MM.1S (cell line): ENCODE measurements around the gene MSL1.

ENCODE experiments used
- DNase-seq: peaks from one replicate; pipeline ENCODE4 v3.0.0-alpha.2; 2015
- H2AFZ ChIP-seq: fragments of 300-600 bp; sonication (generic); 2 replicates; pipeline ENCODE4 v1.6.0; 2016; ENCODE audit warnings: antibody characterized with exemption, low read length
- H3F3A ChIP-seq: fragments of 300-600 bp; sonication (generic); 2 replicates; pipeline ENCODE4 v1.6.1; 2016; ENCODE audit warnings: mild to moderate bottlenecking, antibody characterized with exemption, low read length, moderate library complexity, mixed read lengths; ENCODE audit not compliant: insufficient read depth
- H3K27ac ChIP-seq: fragments of 300-600 bp; sonication (generic); 2 replicates; pipeline ENCODE4 v1.5.1; 2016; ENCODE audit warnings: mild to moderate bottlenecking, low read length
- H3K27me3 ChIP-seq: fragments of 300-600 bp; sonication (generic); replicated peaks from 2 replicates; pipeline ENCODE4 v1.6.0; 2016; ENCODE audit warnings: low read length; ENCODE audit not compliant: insufficient read depth
- H3K36me3 ChIP-seq: fragments of 300-600 bp; sonication (generic); replicated peaks from 2 replicates; pipeline ENCODE4 v1.6.1; 2016; ENCODE audit warnings: mild to moderate bottlenecking, low read length, mixed read lengths; ENCODE audit not compliant: insufficient read depth
- H3K4me1 ChIP-seq: fragments of 300-600 bp; sonication (generic); 2 replicates; pipeline ENCODE4 v1.6.1; 2016; ENCODE audit warnings: low read length, mixed read lengths
- H3K4me2 ChIP-seq: fragments of 300-600 bp; sonication (generic); 2 replicates; pipeline ENCODE4 v1.6.0; 2016; ENCODE audit warnings: low read depth, low read length
- H3K4me3 ChIP-seq: fragments of 300-600 bp; sonication (generic); 2 replicates; pipeline ENCODE4 v1.5.1; 2016; ENCODE audit warnings: low read length, mixed read lengths
- H3K79me2 ChIP-seq: fragments of 300-600 bp; sonication (generic); 2 replicates; pipeline ENCODE4 v1.6.1; 2016; ENCODE audit warnings: mixed run types, low read length, mixed read lengths
- H3K9ac ChIP-seq: fragments of 300-600 bp; sonication (generic); 2 replicates; pipeline ENCODE4 v1.6.1; 2016; ENCODE audit warnings: low read length, mixed read lengths
- H3K9me2 ChIP-seq: fragments of 300-600 bp; sonication (generic); replicated peaks from 2 replicates; pipeline ENCODE4 v1.6.1; 2016; ENCODE audit warnings: mild to moderate bottlenecking, low read length, mixed read lengths; ENCODE audit not compliant: insufficient read depth
- H3K9me3 ChIP-seq: fragments of 300-600 bp; sonication (generic); replicated peaks from 2 replicates; pipeline ENCODE4 v1.6.1; 2016; ENCODE audit warnings: mild to moderate bottlenecking, low read length, mixed read lengths; ENCODE audit not compliant: insufficient read depth
- H4K20me1 ChIP-seq: fragments of 300-600 bp; sonication (generic); 2 replicates; pipeline ENCODE4 v1.6.1; 2016; ENCODE audit warnings: mild to moderate bottlenecking, low read length, moderate library complexity, mixed read lengths; ENCODE audit not compliant: insufficient read depth
- EZH2 ChIP-seq: fragments of 300-600 bp; sonication (generic); optimal IDR thresholded peaks from 2 replicates; pipeline ENCODE3; 2017; ENCODE audit warnings: low read depth, mild to moderate bottlenecking, antibody characterized with exemption, low read length, mixed read lengths
- EZH2phosphoT487 ChIP-seq: fragments of 300-600 bp; sonication (generic); IDR thresholded peaks from 2 replicates; pipeline ENCODE4 v1.6.1; 2018; ENCODE audit warnings: antibody characterized with exemption, low read length
- TF ChIP-seq, protein P1 (sequence below): fragments of 300-600 bp; sonication (generic); IDR thresholded peaks from 2 replicates; pipeline ENCODE4 v1.5.1; 2016; ENCODE audit warnings: antibody characterized with exemption, low read length, mixed read lengths

Gene MSL1

DNA sequence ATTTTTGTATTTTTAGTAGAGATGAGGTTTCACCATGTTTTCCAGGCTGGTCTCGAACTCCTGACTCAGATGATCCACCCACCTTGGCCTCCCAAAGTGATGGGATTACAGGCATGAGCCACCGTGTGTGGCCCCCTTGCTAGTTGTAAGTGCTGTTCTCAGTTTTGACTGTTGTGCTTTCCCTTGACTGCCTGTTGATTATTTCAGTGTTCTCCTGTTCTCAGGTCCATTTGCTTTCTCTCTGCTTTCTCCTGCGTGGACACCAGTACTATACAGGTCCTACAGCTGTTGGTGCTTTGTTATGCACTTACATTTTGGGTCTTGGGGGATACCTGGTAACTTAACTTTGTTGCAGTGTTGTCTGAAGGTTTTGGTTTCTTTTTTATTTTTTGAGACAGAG, 26.8 kb downstream of the MSL1 start:
- H3K4me2 ChIP-seq: no peak overlapping the region
- H2AFZ ChIP-seq: no peak overlapping the region
- peaks cover 80% of the 10 kb centered on the region for H3K79me2 ChIP-seq
- no peaks in the 10 kb centered on the region for H4K20me1 ChIP-seq
- H3K36me3 ChIP-seq: peaks cover 11% of the 10 kb centered on the region
- H3K9me2 ChIP-seq: no peaks in the 10 kb centered on the region
- H3K9me3 ChIP-seq: no peaks in the 10 kb centered on the region
- no peaks in the 10 kb centered on the region for H3K27me3 ChIP-seq
- H3K27ac ChIP-seq: no peak overlapping the region
- H3K4me1 ChIP-seq: no peaks in the 10 kb centered on the region
- DNase-seq: no peak
- H3F3A ChIP-seq: no peaks in the 10 kb centered on the region
- H3K4me3 ChIP-seq: no peak overlapping the region
- no peak overlapping the region for H3K9ac ChIP-seq
- no peak for TF ChIP-seq EZH2
- TF ChIP-seq EZH2phosphoT487: no peak
- TF ChIP-seq, protein P1, sequence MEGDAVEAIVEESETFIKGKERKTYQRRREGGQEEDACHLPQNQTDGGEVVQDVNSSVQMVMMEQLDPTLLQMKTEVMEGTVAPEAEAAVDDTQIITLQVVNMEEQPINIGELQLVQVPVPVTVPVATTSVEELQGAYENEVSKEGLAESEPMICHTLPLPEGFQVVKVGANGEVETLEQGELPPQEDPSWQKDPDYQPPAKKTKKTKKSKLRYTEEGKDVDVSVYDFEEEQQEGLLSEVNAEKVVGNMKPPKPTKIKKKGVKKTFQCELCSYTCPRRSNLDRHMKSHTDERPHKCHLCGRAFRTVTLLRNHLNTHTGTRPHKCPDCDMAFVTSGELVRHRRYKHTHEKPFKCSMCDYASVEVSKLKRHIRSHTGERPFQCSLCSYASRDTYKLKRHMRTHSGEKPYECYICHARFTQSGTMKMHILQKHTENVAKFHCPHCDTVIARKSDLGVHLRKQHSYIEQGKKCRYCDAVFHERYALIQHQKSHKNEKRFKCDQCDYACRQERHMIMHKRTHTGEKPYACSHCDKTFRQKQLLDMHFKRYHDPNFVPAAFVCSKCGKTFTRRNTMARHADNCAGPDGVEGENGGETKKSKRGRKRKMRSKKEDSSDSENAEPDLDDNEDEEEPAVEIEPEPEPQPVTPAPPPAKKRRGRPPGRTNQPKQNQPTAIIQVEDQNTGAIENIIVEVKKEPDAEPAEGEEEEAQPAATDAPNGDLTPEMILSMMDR: no peak

DNA sequence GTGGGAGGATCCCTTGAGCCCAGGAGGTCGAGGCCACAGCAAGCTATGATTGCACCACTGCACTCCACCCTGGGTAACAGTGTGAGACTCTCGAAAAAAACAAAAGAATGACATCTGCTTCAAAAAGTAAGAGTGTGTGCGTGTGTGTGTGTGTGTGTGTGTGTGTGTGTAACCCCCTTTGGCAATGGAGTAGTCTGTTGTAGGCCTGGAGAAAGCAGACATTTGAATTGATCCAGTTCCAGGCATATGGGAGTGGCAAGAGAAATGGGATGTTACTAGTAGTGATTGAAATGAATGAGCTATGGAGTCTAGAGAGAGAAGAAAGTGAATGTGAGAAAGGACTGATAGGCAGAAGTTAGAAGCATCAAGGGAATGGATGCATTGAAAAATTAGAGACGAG, 28.5 kb downstream of the MSL1 start:
- DNase-seq: no peak
- Histone ChIP-seq H3K4me2 (no peak overlapping the region), H3K9ac (no peak overlapping the region), H3K27me3 (no peaks in the 10 kb centered on the region), H2AFZ (no peak overlapping the region), H3K79me2 (peaks cover 87% of the 10 kb centered on the region), H3F3A (no peaks in the 10 kb centered on the region), H3K36me3 (peaks cover 11% of the 10 kb centered on the region), H3K9me2 (no peaks in the 10 kb centered on the region), H3K4me3 (no peak overlapping the region), H3K4me1 (no peaks in the 10 kb centered on the region), H3K9me3 (no peaks in the 10 kb centered on the region), H4K20me1 (no peaks in the 10 kb centered on the region), H3K27ac (no peak overlapping the region)
- TF ChIP-seq, protein P1: no peak
- TF ChIP-seq EZH2 (no peak), EZH2phosphoT487 (no peak)

DNA sequence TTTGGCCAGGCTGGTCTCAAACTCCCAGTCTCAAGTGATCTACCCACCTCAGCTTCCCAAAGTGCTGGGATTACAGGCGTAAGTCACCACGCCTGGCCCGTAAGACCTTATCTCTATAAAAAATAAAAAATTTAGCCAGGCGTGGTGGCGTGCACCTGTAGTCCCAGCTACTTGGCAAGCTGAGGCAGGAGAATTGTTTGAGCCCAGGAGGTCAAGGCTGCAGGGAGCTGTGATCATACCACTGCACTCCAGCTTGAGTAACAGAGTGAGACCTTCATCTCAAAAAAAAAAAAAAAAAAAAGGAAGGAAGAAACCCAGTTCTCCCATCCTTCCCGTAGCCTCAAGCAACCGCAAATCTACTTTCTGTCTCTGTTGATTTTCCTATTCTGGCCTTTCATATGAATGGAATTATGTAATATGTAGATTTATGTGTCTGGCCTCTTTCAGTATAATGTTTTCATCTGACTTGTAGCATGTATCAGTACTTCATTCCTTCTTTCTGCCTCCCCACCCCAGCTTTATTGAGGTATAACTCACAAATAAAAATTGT, 29.7 kb downstream of the MSL1 start:
- no peaks in the 10 kb centered on the region for H3K9me2 ChIP-seq
- no peak overlapping the region for H3K4me2 ChIP-seq
- H3K79me2 ChIP-seq: peaks cover 89% of the 10 kb centered on the region
- TF ChIP-seq EZH2phosphoT487 (no peak), EZH2 (no peak)
- TF ChIP-seq, protein P1: no peak
- H3K9me3 ChIP-seq: no peaks in the 10 kb centered on the region
- no peaks in the 10 kb centered on the region for H3K4me1 ChIP-seq
- H3F3A ChIP-seq: no peaks in the 10 kb centered on the region
- H3K36me3 ChIP-seq: peaks cover 11% of the 10 kb centered on the region
- H4K20me1 ChIP-seq: no peaks in the 10 kb centered on the region
- H3K27ac ChIP-seq: no peak overlapping the region
- H3K27me3 ChIP-seq: no peaks in the 10 kb centered on the region
- H2AFZ ChIP-seq: no peak overlapping the region
- H3K9ac ChIP-seq: no peak overlapping the region
- no peak overlapping the region for H3K4me3 ChIP-seq
- DNase-seq: no peak
